ENCODE measurements around the gene HTT.

HTT gene

GRCh38 chr4:3112609-3113469, 38.4 kb downstream of the HTT start:
- H3K4me3 ChIP-seq (ENCODE audit: low read length), result no peak overlapping the region
- no peak for TF ChIP-seq ZNF274 (IDR thresholded peaks at IDR 0.05; ENCODE audit: low read depth, low read length)

- TF ChIP-seq ZNF274 (IDR thresholded peaks at IDR 0.05; ENCODE audit: low read depth, low read length), result no peak
- H3K4me3 ChIP-seq (ENCODE audit: low read length), result no peak overlapping the region
Observed at GRCh38 chr4:3114377-3114776, 39.9 kb downstream of the HTT start.

GRCh38 chr4:3115637-3116270, 41.3 kb downstream of the HTT start:
- no peak overlapping the region for H3K4me3 ChIP-seq (ENCODE audit: low read length)
- no peak for TF ChIP-seq ZNF274 (IDR thresholded peaks at IDR 0.05; ENCODE audit: low read depth, low read length)

- H3K4me3 ChIP-seq (ENCODE audit: low read length), result no peak overlapping the region
- no peak for TF ChIP-seq ZNF274 (IDR thresholded peaks at IDR 0.05; ENCODE audit: low read depth, low read length)
Observed at GRCh38 chr4:3116955-3117354, 42.5 kb downstream of the HTT start.

- no peak overlapping the region for H3K4me3 ChIP-seq (ENCODE audit: low read length)
- TF ChIP-seq ZNF274 (IDR thresholded peaks at IDR 0.05; ENCODE audit: low read depth, low read length), result no peak
Observed at GRCh38 chr4:3118312-3118711, 43.8 kb downstream of the HTT start.

DNA sequence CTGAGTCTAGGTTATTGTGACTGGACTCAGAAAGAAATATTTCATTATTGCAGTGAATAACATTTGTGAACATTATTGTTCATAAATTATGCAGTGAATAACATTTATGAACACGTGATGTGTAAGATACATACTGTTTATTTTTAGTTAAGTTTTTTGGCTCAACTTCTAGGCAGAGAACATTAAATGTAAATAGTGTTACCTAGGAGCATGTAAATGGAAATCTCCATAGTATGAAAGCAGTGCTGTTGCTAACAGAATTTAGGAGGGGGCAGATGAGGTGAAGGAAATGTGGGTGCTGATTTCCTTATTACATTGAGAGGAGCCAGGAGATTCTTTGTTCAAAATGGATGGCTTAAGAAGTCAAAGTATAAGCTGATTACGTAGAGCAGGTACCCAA, 45.0 kb downstream of the HTT start:
- TF ChIP-seq ZNF274 (IDR thresholded peaks at IDR 0.05; ENCODE audit: low read depth, low read length), result no peak
- H3K4me3 ChIP-seq (ENCODE audit: low read length), result no peak overlapping the region

DNA sequence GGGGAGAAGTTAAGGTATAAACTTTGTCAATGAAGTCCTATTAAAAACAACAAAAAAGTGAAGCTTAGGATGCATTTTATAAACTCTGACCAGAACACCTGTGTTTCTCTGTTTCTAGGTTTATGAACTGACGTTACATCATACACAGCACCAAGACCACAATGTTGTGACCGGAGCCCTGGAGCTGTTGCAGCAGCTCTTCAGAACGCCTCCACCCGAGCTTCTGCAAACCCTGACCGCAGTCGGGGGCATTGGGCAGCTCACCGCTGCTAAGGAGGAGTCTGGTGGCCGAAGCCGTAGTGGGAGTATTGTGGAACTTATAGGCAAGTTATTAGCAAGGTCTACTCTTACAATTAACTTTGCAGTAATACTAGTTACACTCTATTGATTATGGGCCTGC, 46.6 kb downstream of the HTT start:
- no peak for TF ChIP-seq ZNF274 (IDR thresholded peaks at IDR 0.05; ENCODE audit: low read depth, low read length)
- no peak overlapping the region for H3K4me3 ChIP-seq (ENCODE audit: low read length)

DNA sequence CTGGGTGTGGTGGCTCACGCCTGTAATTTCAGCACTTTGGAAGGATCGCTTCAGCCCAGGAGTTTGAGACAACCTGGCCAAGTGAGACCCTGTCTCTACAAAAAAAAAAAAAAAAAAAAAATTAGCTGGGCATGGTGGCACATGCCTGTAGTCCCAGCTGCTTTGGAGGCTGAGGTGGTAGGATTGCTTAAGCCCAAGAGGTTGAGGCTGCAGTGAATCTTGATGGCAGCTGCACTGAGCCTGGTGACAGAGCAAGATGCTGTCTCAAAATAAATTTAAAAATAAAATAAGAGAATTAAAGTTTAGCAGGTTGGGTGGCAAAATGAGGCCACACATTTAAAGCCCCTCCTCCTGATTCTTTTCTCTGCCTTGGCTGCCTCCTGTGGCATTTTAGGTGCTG, 47.1 kb downstream of the HTT start:
- no peak overlapping the region for H3K4me3 ChIP-seq (ENCODE audit: low read length)
- no peak for TF ChIP-seq ZNF274 (IDR thresholded peaks at IDR 0.05; ENCODE audit: low read depth, low read length)

GRCh38 chr4:3122081-3122563, 47.6 kb downstream of the HTT start:
- no peak for TF ChIP-seq ZNF274 (IDR thresholded peaks at IDR 0.05; ENCODE audit: low read depth, low read length)
- no peak overlapping the region for H3K4me3 ChIP-seq (ENCODE audit: low read length)

DNA sequence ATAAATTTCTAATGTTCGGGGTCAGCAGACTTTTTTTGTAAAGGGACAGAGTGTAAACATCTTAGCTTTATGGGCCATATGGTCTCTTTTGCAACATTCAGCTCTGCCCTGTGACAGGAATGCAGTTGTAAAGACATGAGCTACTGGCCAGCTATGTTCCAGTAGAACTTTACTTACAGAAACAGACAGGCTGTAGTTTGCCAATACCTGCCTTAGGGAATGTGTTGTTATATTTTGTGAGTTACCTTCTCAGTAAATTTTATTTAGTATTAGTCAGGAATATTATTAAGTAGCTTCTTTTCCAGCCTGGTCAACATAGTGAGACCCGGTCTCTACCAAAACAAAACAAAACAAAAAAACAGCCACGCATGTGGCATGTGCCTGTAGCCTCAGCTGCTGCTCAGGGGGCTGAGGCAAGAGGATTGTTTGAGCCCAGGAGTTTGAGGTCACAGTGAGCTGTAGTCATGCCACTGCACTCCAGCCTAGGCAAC, 48.7 kb downstream of the HTT start:
- no peak for TF ChIP-seq ZNF274 (IDR thresholded peaks at IDR 0.05; ENCODE audit: low read depth, low read length)
- no peak overlapping the region for H3K4me3 ChIP-seq (ENCODE audit: low read length)

- no peak for TF ChIP-seq ZNF274 (IDR thresholded peaks at IDR 0.05; ENCODE audit: low read depth, low read length)
- H3K4me3 ChIP-seq (ENCODE audit: low read length), result no peak overlapping the region
Observed at GRCh38 chr4:3124070-3124767, 49.7 kb downstream of the HTT start.

- no peak overlapping the region for H3K4me3 ChIP-seq (ENCODE audit: low read length)
- no peak for TF ChIP-seq ZNF274 (IDR thresholded peaks at IDR 0.05; ENCODE audit: low read depth, low read length)
Observed at GRCh38 chr4:3127112-3127511, 52.6 kb downstream of the HTT start.

GRCh38 chr4:3128058-3128457, 53.6 kb downstream of the HTT start:
- no peak overlapping the region for H3K4me3 ChIP-seq (ENCODE audit: low read length)
- TF ChIP-seq ZNF274 (IDR thresholded peaks at IDR 0.05; ENCODE audit: low read depth, low read length), result no peak

GRCh38 chr4:3128976-3129375, 54.5 kb downstream of the HTT start:
- no peak for TF ChIP-seq ZNF274 (IDR thresholded peaks at IDR 0.05; ENCODE audit: low read depth, low read length)
- H3K4me3 ChIP-seq (ENCODE audit: low read length), result no peak overlapping the region

Measured in GM08714 (cell line).